ENCODE results near the gene MAPK10. TPM values are rescaled to one million over a fixed set of nuclear protein-coding genes. Genes with fewer than 3 reads are reported as not detected.

Gene MAPK10
- total RNA-seq, 1 experiment from 2014 or later, result 6.8 TPM

DNA sequence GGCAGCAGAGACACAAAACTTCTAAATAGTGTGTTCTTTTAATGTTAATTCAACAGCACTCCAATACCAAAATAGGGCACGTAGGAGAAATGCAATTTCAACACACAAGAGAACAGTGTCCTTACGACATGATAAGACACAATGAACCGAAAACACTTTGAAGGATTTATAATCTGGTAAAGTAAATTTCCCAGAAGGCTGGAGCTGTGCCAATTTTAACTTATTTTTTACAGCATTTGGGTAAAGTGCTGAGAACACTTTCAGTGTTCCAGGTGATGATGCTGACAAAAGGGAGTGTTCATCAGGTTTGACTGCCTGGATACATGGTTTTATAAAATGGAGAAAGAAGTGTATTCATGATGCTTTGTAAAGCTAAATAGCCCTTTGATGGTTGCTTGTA lies 76.5 kb downstream of the MAPK10 start:
- intact Hi-C loops (cut with micrococcal nuclease; ENCODE audit: unreplicated experiment), result no loop called here
- Histone ChIP-seq H3K4me3 (ENCODE audit: low read depth, low read length, poor library complexity, severe bottlenecking) (no peak overlapping the region), H3K4me1 (ENCODE audit: insufficient read depth, low read length, poor library complexity, severe bottlenecking) (no peaks in the 10 kb centered on the region), H3K27ac (ENCODE audit: low read depth, low read length, poor library complexity, severe bottlenecking) (no peak overlapping the region), H3K9me3 (ENCODE audit: low read depth, low read length, poor library complexity, severe bottlenecking) (no peaks in the 10 kb centered on the region), H3K36me3 (ENCODE audit: insufficient read depth, low read length, poor library complexity, severe bottlenecking) (no peaks in the 10 kb centered on the region), H3K27me3 (replicated peaks; ENCODE audit: insufficient read depth, low read depth, low read length, poor library complexity) (no peaks in the 10 kb centered on the region)
- DNase-seq (ENCODE audit: low spot score), result no peak
- TF ChIP-seq EZH2 (IDR thresholded peaks at IDR 0.05; ENCODE audit: borderline replicate concordance, low read depth, low read length, poor library complexity, severe bottlenecking), result no peak
- TF ChIP-seq, protein P1, sequence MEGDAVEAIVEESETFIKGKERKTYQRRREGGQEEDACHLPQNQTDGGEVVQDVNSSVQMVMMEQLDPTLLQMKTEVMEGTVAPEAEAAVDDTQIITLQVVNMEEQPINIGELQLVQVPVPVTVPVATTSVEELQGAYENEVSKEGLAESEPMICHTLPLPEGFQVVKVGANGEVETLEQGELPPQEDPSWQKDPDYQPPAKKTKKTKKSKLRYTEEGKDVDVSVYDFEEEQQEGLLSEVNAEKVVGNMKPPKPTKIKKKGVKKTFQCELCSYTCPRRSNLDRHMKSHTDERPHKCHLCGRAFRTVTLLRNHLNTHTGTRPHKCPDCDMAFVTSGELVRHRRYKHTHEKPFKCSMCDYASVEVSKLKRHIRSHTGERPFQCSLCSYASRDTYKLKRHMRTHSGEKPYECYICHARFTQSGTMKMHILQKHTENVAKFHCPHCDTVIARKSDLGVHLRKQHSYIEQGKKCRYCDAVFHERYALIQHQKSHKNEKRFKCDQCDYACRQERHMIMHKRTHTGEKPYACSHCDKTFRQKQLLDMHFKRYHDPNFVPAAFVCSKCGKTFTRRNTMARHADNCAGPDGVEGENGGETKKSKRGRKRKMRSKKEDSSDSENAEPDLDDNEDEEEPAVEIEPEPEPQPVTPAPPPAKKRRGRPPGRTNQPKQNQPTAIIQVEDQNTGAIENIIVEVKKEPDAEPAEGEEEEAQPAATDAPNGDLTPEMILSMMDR (conservative IDR thresholded peaks at IDR 0.05; ENCODE audit: low read depth, low read length), result no peak
- ChIA-PET CTCF (no interaction called here), POLR2A (ENCODE audit: low non-redundant PET) (no interaction called here)
- no TSS peak for BruUV-seq (replicated peaks)

- H3K9me3 ChIP-seq (ENCODE audit: low read depth, low read length, poor library complexity, severe bottlenecking), result no peaks in the 10 kb centered on the region
- no peak for TF ChIP-seq EZH2 (IDR thresholded peaks at IDR 0.05; ENCODE audit: borderline replicate concordance, low read depth, low read length, poor library complexity, severe bottlenecking)
- H3K4me1 ChIP-seq (ENCODE audit: insufficient read depth, low read length, poor library complexity, severe bottlenecking), result no peaks in the 10 kb centered on the region
- no TSS peak for BruUV-seq (replicated peaks)
- H3K36me3 ChIP-seq (ENCODE audit: insufficient read depth, low read length, poor library complexity, severe bottlenecking), result no peaks in the 10 kb centered on the region
- ChIA-PET POLR2A (ENCODE audit: low non-redundant PET) (no interaction called here), CTCF (no interaction called here)
- no peak for DNase-seq (ENCODE audit: low spot score)
- H3K27me3 ChIP-seq (replicated peaks; ENCODE audit: insufficient read depth, low read depth, low read length, poor library complexity), result no peaks in the 10 kb centered on the region
- H3K4me3 ChIP-seq (ENCODE audit: low read depth, low read length, poor library complexity, severe bottlenecking), result no peak overlapping the region
- H3K27ac ChIP-seq (ENCODE audit: low read depth, low read length, poor library complexity, severe bottlenecking), result no peak overlapping the region
- intact Hi-C loops (cut with micrococcal nuclease; ENCODE audit: unreplicated experiment), result no loop called here
Observed at GRCh38 chr4:86280246-86280645, 79.6 kb downstream of the MAPK10 start.

DNA sequence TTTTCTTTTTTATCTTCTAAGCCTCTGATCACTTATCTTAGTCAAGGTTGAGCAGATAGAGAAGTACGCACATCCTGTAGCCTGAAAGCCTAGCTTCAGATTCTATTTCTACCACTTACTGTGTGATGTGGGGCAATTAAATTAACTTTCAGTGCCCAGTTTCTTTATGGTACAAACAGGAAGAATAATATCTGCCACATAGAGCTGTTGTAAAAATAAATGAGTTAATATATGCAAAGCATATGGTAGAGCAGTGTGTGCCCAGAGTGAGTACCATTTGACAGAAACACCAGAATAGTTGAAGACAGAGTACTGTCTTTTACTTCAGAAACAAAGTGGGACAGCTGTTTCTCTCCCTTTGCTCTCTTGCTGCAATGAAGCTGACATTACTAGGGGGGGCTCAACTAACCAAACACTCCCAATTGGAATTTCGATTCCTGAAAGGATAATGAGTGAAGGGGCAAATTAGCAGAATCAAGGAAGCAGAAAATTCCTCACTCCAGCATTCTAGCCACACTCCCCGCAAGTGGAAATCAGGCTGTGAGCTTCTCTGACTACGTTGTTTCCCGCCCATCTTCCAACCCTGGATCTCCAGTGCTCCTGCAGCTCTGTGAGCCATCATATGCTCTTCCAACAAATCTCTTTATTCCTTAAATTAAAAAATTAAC lies 80.4 kb downstream of the MAPK10 start:
- no peak for DNase-seq (ENCODE audit: low spot score)
- no peak overlapping the region for H3K4me3 ChIP-seq (ENCODE audit: low read depth, low read length, poor library complexity, severe bottlenecking)
- H3K4me1 ChIP-seq (ENCODE audit: insufficient read depth, low read length, poor library complexity, severe bottlenecking), result no peaks in the 10 kb centered on the region
- BruUV-seq (replicated peaks), result no TSS peak
- H3K27me3 ChIP-seq (replicated peaks; ENCODE audit: insufficient read depth, low read depth, low read length, poor library complexity), result no peaks in the 10 kb centered on the region
- ChIA-PET CTCF (no interaction called here), POLR2A (ENCODE audit: low non-redundant PET) (no interaction called here)
- intact Hi-C loops (cut with micrococcal nuclease; ENCODE audit: unreplicated experiment), result no loop called here
- TF ChIP-seq EZH2 (IDR thresholded peaks at IDR 0.05; ENCODE audit: borderline replicate concordance, low read depth, low read length, poor library complexity, severe bottlenecking), result no peak
- TF ChIP-seq, protein P1 (conservative IDR thresholded peaks at IDR 0.05; ENCODE audit: low read depth, low read length), result no peak
- no peaks in the 10 kb centered on the region for H3K9me3 ChIP-seq (ENCODE audit: low read depth, low read length, poor library complexity, severe bottlenecking)
- H3K27ac ChIP-seq (ENCODE audit: low read depth, low read length, poor library complexity, severe bottlenecking), result no peak overlapping the region
- H3K36me3 ChIP-seq (ENCODE audit: insufficient read depth, low read length, poor library complexity, severe bottlenecking), result no peaks in the 10 kb centered on the region

DNA sequence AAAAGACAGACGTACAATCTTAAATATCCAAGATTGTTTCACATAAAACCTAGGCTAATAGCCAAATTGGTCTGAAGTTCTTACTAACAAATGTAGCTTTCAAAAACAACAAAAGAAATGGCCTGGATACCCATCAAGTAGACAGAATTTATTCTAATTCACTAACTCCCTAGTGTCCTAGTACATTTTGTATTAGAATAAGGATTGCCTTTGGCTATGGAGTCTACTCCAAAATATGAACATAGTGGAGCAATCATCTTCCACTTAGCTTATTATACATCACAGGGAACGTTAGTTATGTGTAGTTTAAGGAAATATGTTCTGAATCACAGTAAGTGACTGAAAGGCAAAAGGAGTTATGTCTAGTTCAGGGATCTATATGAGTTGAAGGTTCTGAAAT lies 81.7 kb downstream of the MAPK10 start:
- Histone ChIP-seq H3K27ac (ENCODE audit: low read depth, low read length, poor library complexity, severe bottlenecking) (no peak overlapping the region), H3K9me3 (ENCODE audit: low read depth, low read length, poor library complexity, severe bottlenecking) (no peaks in the 10 kb centered on the region), H3K4me3 (ENCODE audit: low read depth, low read length, poor library complexity, severe bottlenecking) (no peak overlapping the region), H3K27me3 (replicated peaks; ENCODE audit: insufficient read depth, low read depth, low read length, poor library complexity) (no peaks in the 10 kb centered on the region), H3K4me1 (ENCODE audit: insufficient read depth, low read length, poor library complexity, severe bottlenecking) (no peaks in the 10 kb centered on the region), H3K36me3 (ENCODE audit: insufficient read depth, low read length, poor library complexity, severe bottlenecking) (no peaks in the 10 kb centered on the region)
- ChIA-PET POLR2A (ENCODE audit: low non-redundant PET) (no interaction called here), CTCF (no interaction called here)
- DNase-seq (ENCODE audit: low spot score), result no peak
- BruUV-seq (replicated peaks), result no TSS peak
- intact Hi-C loops (cut with micrococcal nuclease; ENCODE audit: unreplicated experiment), result no loop called here
- TF ChIP-seq, protein P1 (conservative IDR thresholded peaks at IDR 0.05; ENCODE audit: low read depth, low read length), result no peak
- TF ChIP-seq EZH2 (IDR thresholded peaks at IDR 0.05; ENCODE audit: borderline replicate concordance, low read depth, low read length, poor library complexity, severe bottlenecking), result no peak
